ENCODE data around the gene SLC27A4.
A peak's percentile ranks its signal among the peaks of the same experiment; 100 is the strongest.

Gene SLC27A4

GRCh38 chr9:128339761-128340690 is at the start of gene SLC27A4:
Gene SLC27A4 (plus strand): TSS chr9:128340527. CDS start chr9:128343133, 2,606 bp downstream.
- DNase-seq (ENCODE audit: low read depth), result peak; percentile 81

- no peak for DNase-seq (ENCODE audit: low read depth)
These were observed 48.3 kb upstream of the SLC27A4 start for GRCh38 chr9:128292009-128292408.

GRCh38 chr9:128293091-128293490 is 47.2 kb upstream of the SLC27A4 start:
- no peak for DNase-seq (ENCODE audit: low read depth)

GRCh38 chr9:128294142-128294541 is 46.2 kb upstream of the SLC27A4 start:
- DNase-seq (ENCODE audit: low read depth), result no peak

- DNase-seq (ENCODE audit: low read depth), result no peak
These were observed 43.7 kb upstream of the SLC27A4 start for GRCh38 chr9:128296340-128297220.

- no peak for DNase-seq (ENCODE audit: low read depth)
These were observed 43.0 kb upstream of the SLC27A4 start for GRCh38 chr9:128297221-128297773.

GRCh38 chr9:128298535-128299482 is 41.5 kb upstream of the SLC27A4 start:
- DNase-seq (ENCODE audit: low read depth), result no peak

- DNase-seq (ENCODE audit: low read depth), result no peak
These were observed 36.0 kb upstream of the SLC27A4 start for GRCh38 chr9:128304136-128304970.

GRCh38 chr9:128304971-128305288 is 35.4 kb upstream of the SLC27A4 start:
- peak; percentile 36 for DNase-seq (ENCODE audit: low read depth)

- DNase-seq (ENCODE audit: low read depth), result no peak
These were observed 30.8 kb upstream of the SLC27A4 start for GRCh38 chr9:128309551-128309950.

GRCh38 chr9:128310461-128310860 is 29.9 kb upstream of the SLC27A4 start:
- DNase-seq (ENCODE audit: low read depth), result no peak

- DNase-seq (ENCODE audit: low read depth), result no peak
These were observed 25.6 kb upstream of the SLC27A4 start for GRCh38 chr9:128314697-128315096.

GRCh38 chr9:128316421-128316820 is 23.9 kb upstream of the SLC27A4 start:
- no peak for DNase-seq (ENCODE audit: low read depth)

GRCh38 chr9:128317629-128318028 is 22.7 kb upstream of the SLC27A4 start:
- DNase-seq (ENCODE audit: low read depth), result no peak

- DNase-seq (ENCODE audit: low read depth), result no peak
These were observed 19.0 kb upstream of the SLC27A4 start for GRCh38 chr9:128321343-128321742.

GRCh38 chr9:128321879-128322403 is 18.4 kb upstream of the SLC27A4 start:
- DNase-seq (ENCODE audit: low read depth), result peak; percentile 9

- DNase-seq (ENCODE audit: low read depth), result peak; percentile 95
These were observed 17.7 kb upstream of the SLC27A4 start, which contains the start of the genes COQ4 and TRUB2 for GRCh38 chr9:128322404-128323211. Gene COQ4 (plus strand): TSS chr9:128322839. CDS start chr9:128322859, 20 bp downstream. Gene TRUB2 (minus strand): TSS chr9:128322447. CDS start chr9:128322408, 39 bp downstream.

GRCh38 chr9:128323212-128323730 is 17.1 kb upstream of the SLC27A4 start:
- DNase-seq (ENCODE audit: low read depth), result peak; percentile 66

- DNase-seq (ENCODE audit: low read depth), result peak; percentile 24
These were observed 16.5 kb upstream of the SLC27A4 start for GRCh38 chr9:128323791-128324190.
